OCI-LY3 (cell line): ENCODE data around the gene LILRB3.

Experiments used
- EZH2phosphoT487 ChIP-seq: fragments of 200-600 bp; shearing (Covaris generic); IDR thresholded peaks from 2 replicates; pipeline ENCODE4 v1.6.1; 2018; ENCODE audit warnings: antibody characterized with exemption, mixed run types, low read depth
- TF ChIP-seq, protein P1 (sequence below): fragments of 200-600, 300-600 bp; sonication (generic); IDR thresholded peaks from 2 replicates; pipeline ENCODE4 v1.5.1; 2014; ENCODE audit warnings: antibody characterized with exemption, low read length, low read depth

DNA sequence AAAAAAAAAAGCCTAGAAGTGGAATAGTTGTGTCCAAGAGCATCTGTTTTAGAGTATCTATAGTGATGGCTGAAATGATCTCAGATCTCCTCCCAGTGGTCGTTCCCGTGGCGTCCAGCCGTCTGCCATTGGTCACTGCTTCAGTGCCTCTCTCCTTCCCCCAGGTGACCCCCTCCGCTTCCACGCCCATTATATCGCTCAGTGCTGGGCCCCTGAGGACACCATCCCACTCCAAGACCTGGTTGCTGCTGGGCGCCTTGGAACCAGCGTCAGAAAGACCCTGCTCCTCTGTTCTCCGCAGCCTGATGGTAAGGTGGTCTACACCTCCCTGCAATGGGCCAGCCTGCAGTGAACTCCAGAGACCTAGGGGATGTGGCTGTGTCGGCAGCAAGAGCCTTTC, 29.8 kb downstream of the LILRB3 start:
- TF ChIP-seq, protein P1, sequence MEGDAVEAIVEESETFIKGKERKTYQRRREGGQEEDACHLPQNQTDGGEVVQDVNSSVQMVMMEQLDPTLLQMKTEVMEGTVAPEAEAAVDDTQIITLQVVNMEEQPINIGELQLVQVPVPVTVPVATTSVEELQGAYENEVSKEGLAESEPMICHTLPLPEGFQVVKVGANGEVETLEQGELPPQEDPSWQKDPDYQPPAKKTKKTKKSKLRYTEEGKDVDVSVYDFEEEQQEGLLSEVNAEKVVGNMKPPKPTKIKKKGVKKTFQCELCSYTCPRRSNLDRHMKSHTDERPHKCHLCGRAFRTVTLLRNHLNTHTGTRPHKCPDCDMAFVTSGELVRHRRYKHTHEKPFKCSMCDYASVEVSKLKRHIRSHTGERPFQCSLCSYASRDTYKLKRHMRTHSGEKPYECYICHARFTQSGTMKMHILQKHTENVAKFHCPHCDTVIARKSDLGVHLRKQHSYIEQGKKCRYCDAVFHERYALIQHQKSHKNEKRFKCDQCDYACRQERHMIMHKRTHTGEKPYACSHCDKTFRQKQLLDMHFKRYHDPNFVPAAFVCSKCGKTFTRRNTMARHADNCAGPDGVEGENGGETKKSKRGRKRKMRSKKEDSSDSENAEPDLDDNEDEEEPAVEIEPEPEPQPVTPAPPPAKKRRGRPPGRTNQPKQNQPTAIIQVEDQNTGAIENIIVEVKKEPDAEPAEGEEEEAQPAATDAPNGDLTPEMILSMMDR: no peak
- no peak for TF ChIP-seq EZH2phosphoT487
